K562 (cell line): ENCODE measurements around the gene ZBTB9. TPM values are rescaled to one million over a fixed set of nuclear protein-coding genes. Genes with fewer than 3 reads are reported as not detected.

Source experiments
- ARID3A ChIP-seq: IDR thresholded peaks from 2 replicates; pipeline ENCODE4 v1.6.1; 2012; ENCODE audit warnings: low read depth, low read length, improper control_type of control experiment, borderline replicate concordance
- HMG20A ChIP-seq: fragments of 450-650 bp; formaldehyde crosslinking; conservative IDR thresholded peaks from 2 replicates; pipeline ENCODE4 v1.4.0; 2020; ENCODE audit warnings: mild to moderate bottlenecking, mixed read lengths
- KLF10 ChIP-seq: fragments of 250-450 bp; sonication (Bioruptor Pico); IDR thresholded peaks from 2 replicates; pipeline ENCODE4 v1.6.1; 2021; ENCODE audit warnings: matching md5 sums
- KLF13 ChIP-seq: fragments of 450-650 bp; IDR thresholded peaks from 2 replicates; pipeline ENCODE4 v1.6.1; 2016; ENCODE audit warnings: missing genetic modification characterization, low read depth, mild to moderate bottlenecking, missing compliant biosample characterization, moderate library complexity, borderline replicate concordance
- PCBP2 ChIP-seq: fragments of 200-400 bp; formaldehyde crosslinking; IDR thresholded peaks from 2 replicates; pipeline ENCODE4 v1.6.1; 2018; ENCODE audit warnings: low read length, low read depth, mild to moderate bottlenecking, moderate library complexity; ENCODE audit not compliant: poor library complexity, severe bottlenecking
- PHF8 ChIP-seq: fragments of 200-600 bp; sonication (generic); IDR thresholded peaks from 2 replicates; pipeline ENCODE4 v1.6.1; 2012; ENCODE audit warnings: mixed run types, mild to moderate bottlenecking, inconsistent platforms, low read length, moderate library complexity, borderline replicate concordance
- RUNX1 ChIP-seq: sonication (generic); IDR thresholded peaks from 2 replicates; pipeline ENCODE4 v1.6.1; 2016; ENCODE audit warnings: antibody characterized with exemption, low read depth
- SNAPC5 ChIP-seq: fragments of 250-450 bp; sonication (Bioruptor Pico); IDR thresholded peaks from 2 replicates; pipeline ENCODE4 v1.8.0; 2021; ENCODE audit warnings: moderate library complexity, mild to moderate bottlenecking, inconsistent platforms
- SREBF1 ChIP-seq: fragments of 150-350 bp; IDR thresholded peaks from 2 replicates; pipeline ENCODE4 v1.6.1; 2014; ENCODE audit warnings: antibody characterized with exemption, low read depth, low read length, borderline replicate concordance
- TRIM25 ChIP-seq: fragments of 450-650 bp; IDR thresholded peaks from 2 replicates; pipeline ENCODE4 v1.7.0; 2016; ENCODE audit warnings: borderline replicate concordance
- UBTF ChIP-seq, 2 experiments: IDR thresholded peaks; 2 replicates each; pipeline ENCODE4 v1.6.1; 2012; ENCODE audit warnings: improper control_type of control experiment in 2 of 2, low read depth in 2 of 2, low read length in 2 of 2, borderline replicate concordance in 1 of 2
- ZFPM2 ChIP-seq: fragments of 250-450 bp; sonication (Bioruptor Pico); IDR thresholded peaks from 2 replicates; pipeline ENCODE4 v1.5.1; 2022; ENCODE audit warnings: mild to moderate bottlenecking
- ZMIZ1 ChIP-seq, 2 experiments: fragments of 150-350 bp in 1 of 2; IDR thresholded peaks; 2 replicates each; pipeline ENCODE4 v1.6.1; 2012 to 2016; ENCODE audit warnings: low read depth in 2 of 2, low read length in 2 of 2, mild to moderate bottlenecking in 1 of 2, moderate library complexity in 1 of 2
- polyA plus RNA-seq, 8 experiments: library from polyadenylated mRNA; depleted of rRNA in 4 of 8; stranded (reverse) in 5 of 8; unstranded in 3 of 8; fragments of >200 nt; fragmentation: Nextera tagmentation in 2 of 8; fragmentation: Illumina TruSeq in 1 of 8; extraction: Ambion mirVana in 2 of 8; extraction: Trizol in 1 of 8; gene quantifications; 2 replicates each; pipeline versions ENCODE4 v1.2.1 to v1.2.3, GENCODE V29; 2011 to 2014; ENCODE audit warnings: inconsistent platforms in 1 of 8, missing spikeins in 1 of 8
- total RNA-seq, 7 experiments: library from RNA; depleted of rRNA in 6 of 7; stranded (reverse); fragments of >200 nt in 6 of 7; fragmentation: Illumina TruSeq in 2 of 7; extraction: Trizol in 2 of 7; gene quantifications; 2 replicates each; pipeline versions ENCODE4 v1.2.1 to v1.2.3, GENCODE V29; 2011 to 2021; ENCODE audit warnings: low replicate concordance in 1 of 7

The ZBTB9 gene
- total and polyA plus RNA-seq, 9 of the 15 experiments (the other 6 are each of a cell fraction or from before 2014, with no cell fraction given): 1.9 to 19.5 (median 10.4) TPM

- no peak for TF ChIP-seq ARID3A
- peak; percentile 94 for TF ChIP-seq KLF13 (tag)
- no peak for TF ChIP-seq PCBP2
- peak; percentile 12 for TF ChIP-seq RUNX1
- TF ChIP-seq TRIM25: no peak
- 0 out of 4 replicates have a peak, but pooled peaks of 1 of the 2 experiments have one; percentile 57 for TF ChIP-seq UBTF (IDR thresholded peaks at IDR 0.05; ENCODE audit: borderline replicate concordance in 1 of 2, low read depth in 2 of 2, low read length in 2 of 2)
- TF ChIP-seq SREBF1: peak; percentile 96
- no peak for TF ChIP-seq SNAPC5 (CRISPR knock-in tag)
- TF ChIP-seq ZFPM2 (CRISPR knock-in tag): no peak
- TF ChIP-seq ZMIZ1 (IDR thresholded peaks at IDR 0.05; ENCODE audit: low read depth in 2 of 2, low read length in 2 of 2): peak in 1 of 2 experiments; percentile 89; a peak in 2 of 4 replicates
- TF ChIP-seq KLF10: no peak
- no peak for TF ChIP-seq HMG20A (CRISPR knock-in tag)
- peak; percentile 77; the same call in 1 of the 2 replicates for TF ChIP-seq PHF8
Measured at GRCh38 chr6:33417903-33418689, 36.3 kb upstream of the ZBTB9 start, which contains the start of gene CUTA (continued).
